NOMO-1 (cell line): ENCODE results near the gene TTC3.

Source experiments
- DNase-seq, 2 experiments: peaks; one replicate each; lab custom pipeline; 2025; ENCODE audit not compliant: unreplicated experiment in 2 of 2; lab: John Stamatoyannopoulos, UW

TTC3 gene

DNA sequence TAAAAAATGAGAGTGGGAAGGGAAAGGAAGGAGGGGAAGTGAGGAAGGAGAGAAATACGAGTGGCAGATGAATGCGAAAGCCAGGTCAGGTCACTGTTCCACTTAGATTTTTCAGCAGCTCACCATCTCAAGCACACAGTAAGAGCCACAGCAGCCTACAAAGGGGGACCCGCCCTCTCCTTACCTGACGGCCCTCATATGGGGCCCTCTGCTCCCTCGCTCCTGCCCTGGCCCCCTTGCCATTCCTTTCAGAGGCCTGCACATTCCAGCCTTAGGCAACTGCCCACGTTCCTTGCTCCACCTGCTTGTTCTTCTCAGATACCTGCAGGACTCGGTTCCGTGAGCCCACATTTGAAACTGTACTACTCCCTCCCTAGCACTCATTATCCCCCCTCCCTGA, 172.1 kb downstream of the TTC3 start:
- DNase-seq, result no peak

DNA sequence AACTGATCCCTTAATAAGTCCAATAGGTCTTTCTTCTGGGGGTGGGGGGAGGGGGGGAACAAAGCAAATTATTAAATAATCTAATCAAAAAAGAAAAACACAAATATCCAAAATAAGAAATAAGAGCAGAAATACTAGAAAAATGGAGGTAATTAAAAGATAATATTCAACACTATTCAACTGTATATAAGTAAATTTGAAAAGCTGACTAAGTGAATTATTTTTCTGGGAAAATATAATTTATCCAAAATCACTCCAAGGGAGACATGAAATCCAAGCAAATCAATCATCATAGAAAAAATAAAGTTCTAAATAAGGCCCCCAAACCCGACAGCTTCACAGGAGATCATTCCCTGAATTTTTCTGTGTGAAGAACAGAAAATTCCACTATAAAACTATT, 175.2 kb downstream of the TTC3 start:
- no peak for DNase-seq

DNA sequence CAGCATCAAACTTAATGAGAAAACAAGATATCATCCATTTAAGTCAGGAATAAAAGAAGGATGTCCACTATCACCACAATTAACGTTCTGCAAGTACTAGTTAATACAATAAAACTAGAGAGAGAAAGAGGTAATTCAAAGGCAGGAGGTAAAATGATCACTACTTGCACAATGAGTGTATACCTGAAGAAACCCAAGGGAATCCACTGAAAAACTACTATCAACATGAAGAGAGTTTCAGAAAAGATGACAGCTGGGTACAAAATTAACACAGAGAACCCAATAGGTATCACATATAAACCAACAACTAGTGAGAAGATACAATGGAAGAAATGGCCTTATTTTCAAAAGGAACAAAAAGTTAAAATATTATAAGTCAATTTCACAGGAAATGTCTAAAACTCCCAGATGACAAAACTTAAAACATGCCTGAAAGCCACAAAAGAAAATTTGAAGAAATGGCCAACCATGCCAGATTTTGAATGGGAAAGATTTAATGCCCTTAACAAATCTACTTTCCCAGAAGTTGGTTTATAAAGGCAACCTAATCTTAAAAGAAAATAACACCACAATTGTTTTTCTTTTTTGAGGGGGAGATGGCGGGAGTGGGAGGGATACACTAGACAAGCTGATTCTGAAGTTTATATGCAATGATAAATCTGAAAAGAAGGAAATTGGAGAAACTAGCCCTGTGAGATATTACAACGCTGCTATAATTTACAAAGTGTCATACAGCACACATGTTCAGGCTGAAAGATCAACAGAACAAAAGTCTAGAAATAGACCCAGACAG, 176.3 kb downstream of the TTC3 start:
- DNase-seq, result no peak

DNA sequence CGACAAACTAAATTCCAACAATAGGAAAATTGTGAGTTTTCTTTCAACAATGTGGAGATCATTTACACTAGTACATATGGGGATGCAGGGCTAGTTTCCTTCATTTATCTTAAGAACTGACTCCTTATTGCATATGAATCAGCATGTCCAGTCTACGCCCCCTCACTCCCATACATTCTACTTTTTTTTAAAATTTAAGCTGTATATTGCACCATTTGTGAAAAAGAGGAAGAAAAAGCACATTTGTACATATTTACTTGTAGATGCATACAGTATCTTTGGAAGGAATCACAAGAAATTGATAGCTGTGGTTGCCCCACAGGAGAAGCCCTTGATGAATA, 178.2 kb downstream of the TTC3 start:
- peak; percentile 50 to 77 for DNase-seq
